HG02678 (cell line): ENCODE results near the gene CAMSAP2.
A peak's percentile ranks its signal among the peaks of the same experiment; 100 is the strongest.

Source experiments
- ATAC-seq: cut with Tn5 transposase; IDR thresholded peaks from one replicate; pipeline ENCODE4 v1.9.1; 2021; ENCODE audit warnings: mild to moderate bottlenecking, moderate library complexity; ENCODE audit not compliant: unreplicated experiment

Gene CAMSAP2

GRCh38 chr1:200874694-200875093, 136.0 kb downstream of the CAMSAP2 start:
- no peak for ATAC-seq

GRCh38 chr1:200875416-200875815, 136.7 kb downstream of the CAMSAP2 start:
- ATAC-seq = no peak

- ATAC-seq = no peak
These were observed 138.3 kb downstream of the CAMSAP2 start for GRCh38 chr1:200877010-200877409.

GRCh38 chr1:200877839-200878551, 139.3 kb downstream of the CAMSAP2 start:
- ATAC-seq = peak; percentile 54

GRCh38 chr1:200880212-200880611, 141.5 kb downstream of the CAMSAP2 start:
- peak; percentile 63 for ATAC-seq

GRCh38 chr1:200883118-200883517, 144.4 kb downstream of the CAMSAP2 start:
- ATAC-seq = no peak

- ATAC-seq = no peak
These were observed 147.1 kb downstream of the CAMSAP2 start for GRCh38 chr1:200885623-200886402.

- ATAC-seq = no peak
These were observed 147.9 kb downstream of the CAMSAP2 start for GRCh38 chr1:200886594-200886993.

- ATAC-seq = no peak
These were observed 148.3 kb downstream of the CAMSAP2 start for GRCh38 chr1:200887036-200887435.

GRCh38 chr1:200887772-200888348, 149.2 kb downstream of the CAMSAP2 start:
- ATAC-seq = no peak

- ATAC-seq = peak; percentile 89
These were observed 149.7 kb downstream of the CAMSAP2 start for GRCh38 chr1:200888349-200888838.

GRCh38 chr1:200889571-200889970, 150.9 kb downstream of the CAMSAP2 start:
- no peak for ATAC-seq

- no peak for ATAC-seq
These were observed 151.3 kb downstream of the CAMSAP2 start for GRCh38 chr1:200890027-200890426.

GRCh38 chr1:200890818-200891773, 152.4 kb downstream of the CAMSAP2 start:
- ATAC-seq = no peak

GRCh38 chr1:200891774-200892157, 153.1 kb downstream of the CAMSAP2 start:
- no peak for ATAC-seq

GRCh38 chr1:200892546-200892945, 153.9 kb downstream of the CAMSAP2 start:
- no peak for ATAC-seq

GRCh38 chr1:200892958-200893357, 154.3 kb downstream of the CAMSAP2 start:
- ATAC-seq = no peak

GRCh38 chr1:200893411-200893901, 154.8 kb downstream of the CAMSAP2 start:
- no peak for ATAC-seq

GRCh38 chr1:200894712-200895442, 156.2 kb downstream of the CAMSAP2 start, which contains the start of gene INAVA:
INAVA (plus strand) TSS chr1:200894900; CDS start chr1:200898401, 3,501 bp downstream.
- no peak for ATAC-seq

- no peak for ATAC-seq
These were observed 156.7 kb downstream of the CAMSAP2 start for GRCh38 chr1:200895443-200895789.
